Activated T-helper 1 cell treated with anti-CD3 and anti-CD28 coated beads, Interleukin-2, amount 50 U/mL, for 16 hours (primary cell): Measurements from ENCODE around the gene MYH7.
"Not testable (repeated sequence)": the region's sequence is repeated elsewhere in the genome, so short reads cannot be mapped to it uniquely, and the experiment has no call there.

ENCODE experiments used
- DNase-seq, 2 donors: peaks; one replicate each; pipeline ENCODE4 v3.0.0-alpha.2; 2020; ENCODE audit warnings: low read depth in 1 of 2, low spot score in 1 of 2

Gene MYH7

DNA sequence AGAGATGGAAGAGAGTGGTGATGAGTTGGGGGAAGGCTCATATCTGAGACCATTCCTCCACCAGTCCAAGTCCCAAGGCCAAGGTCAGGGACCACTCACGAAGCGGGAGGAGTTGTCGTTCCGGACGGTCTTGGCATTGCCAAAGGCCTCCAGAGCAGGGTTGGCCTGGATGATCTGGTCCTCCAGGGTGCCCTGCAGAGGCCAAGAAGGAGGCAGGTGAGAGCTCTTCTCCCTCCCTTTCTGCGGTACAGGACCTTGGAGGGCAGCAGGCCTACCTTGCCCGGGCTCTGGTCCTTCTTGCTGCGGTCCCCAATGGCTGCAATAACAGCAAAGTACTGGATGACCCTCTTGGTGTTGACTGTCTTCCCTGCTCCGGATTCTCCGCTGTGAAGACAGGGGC, 4.0 kb downstream of the MYH7 start:
- no peak for DNase-seq

DNA sequence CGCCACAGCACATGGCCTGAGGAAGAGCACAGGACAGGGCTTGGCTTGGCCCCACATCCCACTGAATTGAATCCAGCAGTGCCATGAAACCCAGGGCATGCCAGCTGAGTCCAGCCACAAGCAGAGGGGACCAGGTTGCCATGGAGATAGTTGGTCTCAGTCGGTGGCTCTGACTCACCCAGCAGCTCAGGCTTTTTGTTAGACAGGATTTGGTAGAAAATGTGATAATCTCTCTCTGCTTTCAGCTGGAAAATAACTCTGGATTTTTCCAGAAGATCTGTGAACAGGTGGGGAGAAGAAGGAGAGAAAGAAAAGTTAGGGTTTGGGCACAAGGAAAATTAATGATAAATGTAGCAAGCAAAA, 4.8 kb downstream of the MYH7 start:
- no peak for DNase-seq

DNA sequence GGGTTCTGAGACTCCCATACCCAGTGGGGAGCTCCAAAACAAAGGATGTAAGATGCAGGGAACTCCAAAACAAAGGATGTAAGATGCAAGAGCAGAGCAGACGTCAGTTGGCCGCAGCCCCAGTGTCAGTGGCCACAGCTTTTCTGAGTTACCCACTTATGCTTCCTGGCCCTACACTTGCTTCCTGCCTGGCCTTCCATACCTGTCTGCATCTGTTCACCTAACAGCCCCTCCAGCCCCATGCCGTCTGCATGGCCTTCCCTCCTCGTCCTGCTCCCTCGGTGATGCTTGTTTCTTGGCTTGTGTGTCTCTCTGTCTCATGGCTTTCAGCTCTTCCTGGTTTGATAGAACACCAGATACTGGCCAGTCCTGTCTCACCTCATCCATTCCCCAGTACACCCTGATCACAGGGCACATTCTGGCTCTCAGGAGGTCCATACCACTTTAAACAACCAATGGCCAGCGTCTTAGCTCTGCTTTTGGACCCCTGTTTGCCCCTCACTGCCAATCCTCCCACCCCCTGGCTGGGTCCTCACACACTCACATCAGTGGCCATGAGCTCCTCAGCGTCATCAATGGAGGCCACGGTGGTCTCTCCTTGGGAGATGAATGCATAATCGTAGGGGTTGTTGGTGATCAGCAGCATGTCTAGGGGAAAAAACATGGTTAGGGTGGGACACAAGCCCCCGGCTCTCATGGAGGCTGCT, 5.3 kb downstream of the MYH7 start:
- no peak for DNase-seq

DNA sequence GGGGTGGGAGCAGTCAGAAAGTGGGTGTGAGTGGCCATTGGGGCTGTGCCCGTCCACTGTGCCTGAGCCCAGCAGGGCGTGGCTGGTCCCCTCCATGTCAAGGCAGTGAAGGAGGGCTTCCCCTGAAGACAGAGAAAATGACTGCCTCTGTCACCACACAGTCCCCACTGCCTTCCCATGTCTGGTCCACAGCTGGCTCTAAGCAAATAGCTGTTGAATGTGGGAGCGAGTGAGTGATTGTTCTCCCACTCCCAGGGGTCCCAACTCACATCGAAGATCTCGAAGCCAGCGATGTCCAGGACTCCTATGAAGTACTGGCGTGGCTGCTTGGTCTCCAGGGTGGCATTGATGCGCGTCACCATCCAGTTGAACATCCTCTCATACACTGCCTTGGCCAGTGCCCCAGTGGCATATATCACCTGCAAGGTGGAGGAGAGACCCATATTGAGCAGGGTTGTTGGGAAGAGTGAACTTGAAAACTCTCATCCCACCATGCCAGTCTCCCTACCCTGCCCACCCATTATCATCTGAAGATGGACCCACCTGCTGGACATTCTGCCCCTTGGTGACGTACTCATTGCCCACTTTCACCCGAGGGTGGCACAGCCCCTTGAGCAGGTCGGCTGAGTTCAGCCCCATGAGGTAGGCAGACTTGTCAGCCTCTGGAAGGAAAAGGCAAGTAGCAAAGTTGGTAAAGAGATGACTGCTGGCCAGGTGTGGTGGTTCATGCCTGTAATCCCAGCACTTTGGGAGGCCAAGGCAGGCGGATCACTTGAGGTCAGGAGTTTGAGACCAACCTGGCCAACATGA, 6.6 kb downstream of the MYH7 start:
- DNase-seq = no peak

DNA sequence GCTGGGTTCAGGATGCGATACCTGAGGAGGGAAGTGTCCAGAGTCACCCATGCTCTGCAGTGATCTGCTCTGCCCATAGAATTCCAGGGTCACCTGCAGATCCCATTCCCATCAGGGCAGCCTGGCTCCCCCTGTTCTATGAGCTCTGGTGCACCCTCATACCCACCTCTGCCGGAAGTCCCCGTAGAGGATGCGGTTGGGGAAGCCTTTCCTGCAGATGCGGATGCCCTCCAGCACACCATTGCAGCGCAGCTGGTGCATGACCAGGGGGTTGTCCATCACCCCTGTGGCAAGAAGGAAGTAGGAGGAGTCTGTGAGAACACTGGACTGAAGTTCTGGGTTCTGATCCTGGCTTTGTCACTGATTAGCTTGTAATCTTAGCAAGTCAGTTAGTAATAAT, 9.7 kb downstream of the MYH7 start:
- DNase-seq = not testable (repeated sequence)

DNA sequence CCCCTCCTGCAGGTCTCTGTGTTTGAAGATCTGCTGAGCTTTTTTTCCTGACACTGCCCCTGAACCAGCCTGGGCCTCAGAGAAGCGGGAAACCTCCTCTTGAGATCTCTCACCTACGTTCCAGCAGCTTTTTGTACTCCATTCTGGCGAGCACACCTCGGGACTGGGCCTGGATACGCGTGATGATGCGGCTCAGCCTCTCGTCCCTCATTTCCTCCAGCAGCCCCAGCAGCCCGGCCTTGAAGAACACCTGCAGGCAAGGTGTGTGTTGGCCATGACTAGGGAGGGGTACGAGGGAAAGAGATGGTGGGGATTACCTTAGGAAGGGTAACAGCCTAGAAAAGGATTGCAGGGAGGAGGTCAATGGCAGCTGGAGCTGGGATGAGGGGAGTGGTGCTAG, 10.3 kb downstream of the MYH7 start:
- no peak for DNase-seq

DNA sequence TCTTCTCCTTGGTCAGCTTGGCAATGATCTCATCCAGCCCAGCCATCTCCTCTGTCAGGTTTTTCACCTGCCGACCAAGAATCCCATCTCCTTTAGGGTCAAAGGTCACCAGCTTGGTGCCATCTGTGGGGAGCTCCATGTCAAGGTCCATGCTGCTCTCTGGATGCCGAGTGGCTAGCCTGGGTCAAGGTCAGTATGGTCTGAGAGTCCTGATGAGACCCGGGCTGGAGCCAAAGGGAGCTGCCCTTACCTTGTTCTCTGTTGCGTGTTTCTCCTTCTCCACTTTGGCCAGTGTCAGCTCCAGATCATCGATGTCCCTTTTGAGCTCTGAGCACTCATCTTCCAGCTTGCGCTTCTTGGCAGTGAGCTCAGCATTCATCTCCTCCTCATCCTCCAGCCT, 11.8 kb downstream of the MYH7 start:
- DNase-seq = no peak

DNA sequence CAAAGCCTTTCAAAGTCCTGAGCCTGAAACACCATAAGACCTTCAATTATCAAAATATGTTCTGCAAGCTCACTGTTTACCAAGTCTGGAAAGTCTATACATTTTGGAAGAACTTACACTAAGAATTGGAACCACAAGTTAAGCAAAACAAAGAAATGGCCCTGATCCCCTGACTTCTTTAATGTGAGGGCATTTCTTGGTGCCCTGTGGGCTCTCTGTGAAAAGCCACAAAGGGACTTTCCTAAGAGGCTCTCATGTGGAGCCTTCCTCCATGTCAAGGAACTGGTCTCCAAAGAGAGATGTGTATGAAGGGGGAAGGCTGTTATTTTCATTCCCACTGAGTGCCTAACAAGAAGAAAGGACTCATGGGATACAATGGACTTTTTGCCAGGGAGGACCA, 13.9 kb downstream of the MYH7 start:
- no peak for DNase-seq

DNA sequence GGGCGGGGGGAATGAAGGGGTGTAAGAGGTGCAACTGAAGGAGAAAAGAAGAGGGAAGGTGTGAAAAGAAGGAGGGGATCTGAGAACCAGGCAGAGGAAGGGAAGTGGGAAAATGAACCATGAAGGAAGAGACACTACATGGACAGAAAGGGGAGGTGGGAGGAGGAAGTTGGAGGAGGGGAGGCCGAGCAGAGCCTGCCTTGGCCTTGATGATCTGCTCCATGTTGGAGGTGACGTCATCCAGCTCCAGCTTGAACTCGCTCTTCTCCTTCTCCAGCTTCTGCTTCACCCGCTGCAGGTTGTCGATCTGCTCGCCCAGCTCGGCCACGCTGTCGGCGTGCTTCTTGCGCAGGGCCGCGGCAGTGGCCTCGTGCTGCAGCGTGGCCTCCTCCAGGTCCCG, 15.8 kb downstream of the MYH7 start:
- not testable (repeated sequence) for DNase-seq

DNA sequence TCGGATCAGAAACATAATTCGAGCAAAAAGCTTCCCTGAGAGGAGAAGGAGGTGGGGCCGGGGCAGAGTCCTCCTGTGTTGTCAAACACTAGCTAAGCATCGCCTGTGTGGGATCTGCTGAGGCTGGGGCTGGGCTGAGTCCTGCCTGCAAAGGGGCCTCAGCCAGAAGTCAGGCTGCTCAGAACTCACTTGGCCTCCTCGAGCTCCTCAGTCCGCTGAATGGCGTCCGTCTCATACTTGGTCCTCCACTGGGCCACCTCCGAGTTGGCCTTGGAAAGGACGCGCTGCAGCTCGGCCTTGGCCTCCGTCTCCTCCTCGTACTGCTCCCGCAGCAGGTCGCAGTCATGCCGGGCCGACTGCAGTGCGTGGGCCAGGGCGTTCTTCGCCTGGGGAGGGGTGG, 17.4 kb downstream of the MYH7 start:
- DNase-seq = no peak

DNA sequence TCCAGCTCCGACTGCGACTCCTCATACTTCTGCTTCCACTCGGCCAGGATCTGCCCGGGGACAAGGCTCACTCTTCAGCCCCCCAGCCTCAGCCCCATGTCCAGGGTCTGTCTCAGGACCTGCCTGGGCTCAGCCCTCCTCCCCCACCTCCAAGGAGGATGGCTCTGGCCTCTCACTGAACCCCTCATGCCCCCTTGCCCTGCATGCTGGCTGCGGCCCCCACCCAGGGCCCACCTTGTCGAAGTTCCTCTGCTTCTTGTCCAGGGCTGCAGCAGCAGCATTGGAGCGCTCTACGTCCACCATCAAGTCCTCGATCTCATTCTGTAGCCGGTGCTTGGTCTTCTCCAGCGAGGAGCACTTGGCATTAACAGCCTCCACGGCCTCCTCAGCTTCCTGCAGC, 18.2 kb downstream of the MYH7 start:
- DNase-seq = not testable (repeated sequence)

DNA sequence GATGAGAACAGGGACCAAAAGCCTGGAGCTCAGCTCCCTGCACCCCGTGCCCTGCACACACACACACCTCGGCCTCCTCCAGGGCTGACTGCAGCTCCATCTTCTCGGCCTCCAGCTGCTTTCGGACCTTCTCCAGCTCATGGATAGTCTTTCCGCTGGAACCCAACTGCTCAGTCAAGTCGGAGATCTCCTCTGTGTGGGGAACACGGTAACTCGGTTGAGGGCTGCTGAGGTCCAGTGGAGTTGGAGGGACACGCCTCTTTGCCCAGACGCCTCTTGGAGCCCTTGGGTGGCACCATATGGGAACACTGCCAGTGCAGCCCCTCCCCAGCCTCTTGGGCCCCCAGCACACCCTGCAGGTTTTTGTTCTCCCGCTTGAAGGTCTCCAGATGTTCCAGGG, 18.7 kb downstream of the MYH7 start:
- DNase-seq = no peak

DNA sequence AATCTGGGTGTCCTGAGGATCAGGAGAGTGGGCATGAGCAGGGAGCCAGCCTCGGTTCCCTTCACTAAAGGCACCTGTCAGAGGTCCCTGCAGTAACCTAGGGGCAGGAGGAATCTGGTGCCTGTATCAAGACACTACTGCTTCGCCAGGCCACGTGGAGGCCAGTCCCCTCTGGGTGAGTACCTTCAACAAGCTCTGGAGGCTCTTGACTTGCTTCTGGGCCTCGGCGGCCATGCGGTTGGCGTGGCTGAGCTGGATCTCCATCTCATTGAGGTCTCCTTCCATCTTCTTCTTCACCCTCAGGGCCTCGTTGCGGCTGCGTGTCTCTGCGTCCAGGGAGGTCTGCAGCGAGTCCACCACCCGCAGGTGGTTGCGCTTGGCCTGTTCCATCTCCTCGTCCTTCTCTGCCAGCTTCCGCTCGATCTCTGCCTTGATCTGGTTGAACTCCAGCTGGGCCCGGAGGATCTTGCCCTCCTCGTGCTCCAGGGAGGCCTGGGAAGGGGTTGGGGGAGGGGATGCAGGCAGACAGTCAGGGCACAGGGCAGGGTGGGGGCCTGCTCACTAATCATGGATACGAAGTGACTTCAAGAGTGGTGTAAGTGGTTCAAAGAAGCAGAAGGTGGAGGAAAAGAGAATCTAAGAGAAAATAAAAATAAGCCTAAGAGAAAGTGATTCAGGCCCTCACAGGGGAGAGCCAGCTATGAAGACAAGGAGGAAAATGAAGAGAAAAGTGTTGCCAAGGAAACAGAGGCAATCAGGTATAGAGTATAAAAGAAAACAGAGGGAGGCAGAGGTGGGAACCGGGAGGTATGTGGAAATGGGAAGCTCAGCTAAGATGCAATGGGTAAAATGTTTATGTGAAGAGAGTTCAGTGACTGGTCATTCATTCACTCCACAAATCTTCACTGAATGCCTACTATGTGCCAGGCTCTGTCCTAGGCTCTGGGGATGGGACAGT, 19.4 kb downstream of the MYH7 start:
- DNase-seq = no peak

DNA sequence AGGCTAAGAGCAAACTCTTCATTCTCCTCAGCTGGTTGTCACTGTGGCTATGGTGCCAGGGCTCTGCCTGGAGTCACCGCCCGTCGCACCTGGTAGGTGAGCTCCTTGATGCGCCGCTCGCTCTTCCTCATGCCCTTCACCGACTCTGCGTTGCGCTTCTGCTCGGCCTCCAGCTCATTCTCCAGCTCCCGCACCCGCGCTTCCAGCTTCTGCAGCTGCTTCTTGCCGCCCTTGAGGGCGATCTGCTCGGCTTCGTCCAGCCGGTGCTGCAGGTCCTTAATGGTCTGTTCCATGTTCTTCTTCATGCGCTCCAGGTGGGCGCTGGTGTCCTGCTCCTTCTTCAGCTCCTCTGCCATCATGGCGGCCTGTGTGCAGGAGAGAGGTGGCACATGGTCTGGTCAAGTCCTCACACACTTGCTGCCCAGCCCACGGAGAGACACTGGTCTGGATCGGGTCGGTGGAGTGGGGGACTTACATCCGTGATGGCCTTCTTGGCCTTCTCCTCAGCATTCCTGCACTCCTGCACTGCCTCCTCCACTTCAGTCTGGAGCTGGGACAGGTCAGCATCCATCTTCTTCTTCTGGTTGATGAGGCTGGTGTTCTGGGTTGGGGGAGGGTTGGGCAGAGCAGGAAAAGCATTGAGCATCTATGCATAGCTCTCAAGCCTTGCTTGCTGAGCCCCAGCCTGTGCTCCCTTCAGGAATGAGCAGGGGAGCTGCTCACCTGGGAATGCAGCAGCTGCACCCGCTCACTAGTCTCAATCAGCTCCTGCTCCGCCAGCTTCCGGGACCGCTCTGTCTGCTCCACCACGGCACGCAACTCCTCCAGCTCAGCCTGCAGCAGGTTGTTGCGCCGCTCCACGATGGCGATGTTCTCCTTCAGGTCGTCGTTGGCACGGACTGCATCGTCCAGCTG, 20.3 kb downstream of the MYH7 start:
- DNase-seq = no peak

DNA sequence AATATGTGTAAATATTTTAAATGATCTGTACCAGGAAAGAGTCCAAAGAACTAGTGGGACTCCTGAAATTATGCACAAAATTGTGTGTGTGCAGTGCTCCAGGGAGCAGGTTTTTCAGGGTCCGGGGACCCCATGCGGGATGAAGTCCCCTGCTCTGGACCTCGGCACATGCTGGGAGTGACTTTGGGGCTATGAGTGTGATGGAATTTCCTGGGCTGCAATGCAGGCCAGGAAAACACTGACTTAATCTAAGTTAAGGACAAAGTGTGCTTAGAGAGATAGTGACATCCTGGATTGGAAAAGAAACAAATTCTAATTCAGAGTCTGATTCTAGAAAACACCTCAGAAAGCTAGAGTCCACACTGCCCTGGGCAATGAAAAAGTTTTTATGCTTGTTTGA, 21.2 kb downstream of the MYH7 start:
- no peak for DNase-seq

DNA sequence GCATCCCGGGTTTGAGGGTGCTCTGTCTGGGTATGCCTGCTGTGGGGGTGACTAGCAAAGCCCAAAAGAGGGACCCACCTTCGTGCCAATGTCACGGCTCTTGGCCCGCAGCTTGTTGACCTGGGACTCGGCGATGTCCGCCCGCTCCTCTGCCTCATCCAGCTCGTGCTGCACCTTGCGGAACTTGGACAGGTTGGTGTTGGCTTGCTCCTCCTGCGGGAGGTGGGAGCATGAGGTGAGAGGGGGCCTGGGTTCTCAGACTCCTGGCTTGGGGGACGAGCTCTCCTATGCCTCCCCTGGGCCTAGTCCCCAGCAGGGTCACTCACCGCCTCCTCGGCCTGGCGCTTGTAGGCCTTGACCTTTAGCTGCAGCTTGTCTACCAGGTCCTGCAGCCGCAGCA, 21.8 kb downstream of the MYH7 start:
- DNase-seq = no peak

DNA sequence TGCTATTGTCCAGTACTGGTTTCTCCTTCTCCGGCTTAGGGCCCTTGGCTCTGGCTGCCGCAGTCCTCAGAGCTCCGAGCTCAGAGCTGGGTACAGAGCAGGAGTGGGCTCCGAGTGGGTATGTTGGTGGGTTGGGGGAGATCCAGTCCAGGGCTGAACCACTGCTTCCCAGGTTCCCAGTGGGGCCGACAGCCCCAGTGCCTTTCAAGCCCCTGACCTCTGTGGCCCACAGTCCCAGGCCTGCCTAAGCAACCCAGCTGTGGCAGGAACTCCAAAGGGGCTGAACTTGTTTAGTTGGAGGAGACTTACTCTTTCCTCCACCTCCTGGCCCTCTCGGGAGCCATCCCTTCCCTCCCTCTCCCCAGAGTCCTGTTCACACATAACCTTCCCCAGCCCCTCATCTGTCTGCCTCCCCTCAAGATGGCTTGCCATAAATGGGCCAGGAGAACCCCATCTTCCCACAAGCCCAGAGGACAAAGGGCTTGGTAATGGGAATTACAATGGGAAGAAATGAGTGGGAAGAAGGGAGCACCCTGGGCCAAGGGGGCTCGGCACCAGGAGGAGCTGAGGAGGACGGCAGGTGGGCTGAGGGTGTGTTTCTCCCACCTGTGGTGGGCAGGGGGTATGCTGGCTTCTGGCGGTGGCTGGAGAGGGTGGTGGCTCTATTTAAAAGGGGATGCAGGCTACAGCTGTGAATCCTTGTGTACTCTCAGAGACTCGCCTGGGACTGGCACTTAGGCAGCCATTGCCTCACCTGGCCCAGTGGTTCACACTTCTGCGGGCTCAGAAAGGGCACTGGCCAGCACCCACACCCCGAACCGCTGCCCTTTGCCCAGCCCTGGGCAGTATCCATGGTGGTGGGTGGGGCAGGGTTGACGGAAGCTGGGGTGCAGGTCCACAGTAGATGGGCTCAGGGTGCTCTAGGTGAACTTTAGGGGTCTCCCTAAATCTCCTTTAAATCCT, 23.6 kb downstream of the MYH7 start:
- no peak for DNase-seq

DNA sequence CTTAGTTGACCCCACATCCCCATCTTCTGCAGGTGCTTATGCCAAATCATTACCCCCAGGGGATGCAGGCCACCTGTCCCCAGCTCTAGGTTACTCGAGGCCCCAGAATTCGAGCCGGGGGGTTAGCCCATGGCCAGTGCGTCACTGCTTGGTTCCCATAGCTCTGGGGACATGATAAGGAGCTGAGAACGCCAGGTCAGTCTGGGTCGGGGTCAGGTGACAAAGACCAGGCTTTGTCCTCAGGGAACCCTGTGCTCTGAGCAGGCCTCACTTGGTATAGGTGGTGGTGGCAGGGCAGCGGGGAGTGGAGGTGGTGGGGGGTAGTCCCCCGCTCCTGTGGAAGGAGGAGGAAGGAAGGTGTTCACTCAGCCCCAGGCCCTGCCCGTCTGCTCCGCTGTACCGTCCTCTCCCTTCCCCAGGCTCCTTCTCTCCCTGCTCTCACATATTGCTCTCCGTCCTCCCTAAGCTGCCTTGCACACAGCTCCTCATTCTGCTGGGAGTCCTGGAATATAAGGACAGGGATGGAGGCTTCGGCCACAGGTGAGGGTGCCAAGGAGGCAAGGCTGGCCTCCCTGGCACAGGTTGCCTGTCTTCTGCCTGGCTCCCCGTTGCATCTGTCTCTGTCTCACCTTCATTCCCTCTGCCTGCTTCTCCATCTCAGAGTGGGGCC, 25.4 kb downstream of the MYH7 start:
- no peak for DNase-seq

DNA sequence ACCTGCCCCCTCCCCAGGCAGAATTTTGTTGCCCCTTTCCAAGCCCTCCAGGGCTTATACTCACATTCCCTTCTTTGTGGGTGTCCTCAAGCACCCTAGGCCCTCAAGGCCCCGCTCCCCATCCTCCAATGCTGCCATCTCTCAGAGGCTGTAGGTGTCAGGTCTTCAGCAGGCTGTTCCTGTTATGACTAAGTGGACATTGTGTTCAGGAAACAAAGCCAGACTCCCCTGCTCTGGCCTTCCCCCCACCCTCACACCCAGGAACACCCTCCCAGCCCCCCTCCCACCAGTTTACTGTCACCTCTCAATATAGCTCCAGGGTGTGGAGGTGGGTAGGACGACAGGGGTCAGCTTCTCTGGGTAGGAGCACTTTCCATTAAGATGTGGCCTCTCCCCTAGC, 26.0 kb downstream of the MYH7 start:
- DNase-seq = no peak
